GM23248 (cell line): Measurements from ENCODE around the gene PPP1R37. TPM values are rescaled to one million over a fixed set of nuclear protein-coding genes. Genes with fewer than 3 reads are reported as not detected.

ENCODE experiments used
- DNase-seq: peaks from one replicate; pipeline ENCODE4 v3.0.0-alpha.2; 2015
- H2AFZ ChIP-seq: fragments of 200-600 bp; sonication (generic); 2 replicates; pipeline ENCODE4 v1.6.1; 2016; ENCODE audit warnings: antibody characterized with exemption
- H3F3A ChIP-seq: fragments of 200-600 bp; sonication (generic); 2 replicates; pipeline ENCODE4 v1.6.1; 2016; ENCODE audit warnings: mild to moderate bottlenecking, antibody characterized with exemption, mixed run types; ENCODE audit not compliant: insufficient read depth
- H3K27ac ChIP-seq: fragments of 200-600 bp; sonication (generic); 2 replicates; pipeline ENCODE4 v1.5.1; 2016; ENCODE audit warnings: mild to moderate bottlenecking
- H3K27me3 ChIP-seq: fragments of 200-600 bp; sonication (generic); replicated peaks from 2 replicates; pipeline ENCODE4 v1.6.1; 2016; ENCODE audit warnings: mild to moderate bottlenecking; ENCODE audit not compliant: insufficient read depth
- H3K36me3 ChIP-seq: fragments of 200-600 bp; sonication (generic); 2 replicates; pipeline ENCODE4 v1.6.1; 2016; ENCODE audit warnings: low read depth, mild to moderate bottlenecking
- H3K4me1 ChIP-seq: fragments of 200-600 bp; sonication (generic); 2 replicates; pipeline ENCODE4 v1.6.1; 2016; ENCODE audit warnings: mild to moderate bottlenecking; ENCODE audit not compliant: insufficient read depth
- H3K4me2 ChIP-seq: fragments of 200-600 bp; sonication (generic); one replicate; pipeline ENCODE4 v1.6.1; 2016; ENCODE audit warnings: mild to moderate bottlenecking; ENCODE audit not compliant: unreplicated experiment
- H3K4me3 ChIP-seq: fragments of 200-600 bp; sonication (generic); 2 replicates; pipeline ENCODE4 v1.5.1; 2016; ENCODE audit warnings: mild to moderate bottlenecking
- H3K79me2 ChIP-seq: fragments of 200-600 bp; sonication (generic); 2 replicates; pipeline ENCODE4 v1.6.1; 2016; ENCODE audit warnings: mild to moderate bottlenecking; ENCODE audit not compliant: insufficient read depth
- H3K9ac ChIP-seq: fragments of 200-600 bp; sonication (generic); 2 replicates; pipeline ENCODE4 v1.6.1; 2016; ENCODE audit warnings: mild to moderate bottlenecking
- H3K9me2 ChIP-seq: fragments of 200-600 bp; sonication (generic); 2 replicates; pipeline ENCODE4 v1.6.1; 2016; ENCODE audit warnings: mixed run types, mild to moderate bottlenecking, moderate library complexity; ENCODE audit not compliant: insufficient read depth
- H3K9me3 ChIP-seq: fragments of 200-600 bp; sonication (generic); one replicate; pipeline ENCODE4 v1.6.1; 2017; ENCODE audit warnings: low read depth
- H4K20me1 ChIP-seq: fragments of 200-600 bp; sonication (generic); 2 replicates; pipeline ENCODE4 v1.6.0; 2016; ENCODE audit not compliant: insufficient read depth
- EZH2 ChIP-seq: fragments of 200-600 bp; sonication (generic); IDR thresholded peaks from 2 replicates; pipeline ENCODE4 v1.6.1; 2018; ENCODE audit warnings: antibody characterized with exemption, mild to moderate bottlenecking; ENCODE audit not compliant: insufficient read depth, poor library complexity, severe bottlenecking
- EZH2phosphoT487 ChIP-seq: fragments of 200-600 bp; sonication (generic); IDR thresholded peaks from 2 replicates; pipeline ENCODE4 v1.6.1; 2018; ENCODE audit warnings: antibody characterized with exemption, moderate library complexity, mild to moderate bottlenecking, low read depth; ENCODE audit not compliant: insufficient read depth
- WGBS, 2 experiments: methylation state at CpG; one replicate each; pipeline ENCODE4 v1.1.6; 2015 to 2017; ENCODE audit warnings: low lambda C conversion rate in 2 of 2, low coverage in 1 of 2; ENCODE audit errors: missing lambda C conversion rate in 2 of 2; 5-methylcytosine and 5-hydroxymethylcytosine counted together
- in situ Hi-C: fragments of 300-500 bp; cut with MboI; formaldehyde crosslinking; loops from 2 replicates; pipeline ENCODE4 v1.15.0; 2020
- polyA plus RNA-seq: library from polyadenylated mRNA; unstranded; fragments of >200 nt; fragmentation: Nextera tagmentation; extraction: Ambion mirVana; gene quantifications from 2 replicates; pipeline ENCODE4 v1.2.1, GENCODE V29; 2016
- total RNA-seq: library from RNA; depleted of rRNA; stranded (reverse); fragments of >200 nt; shearing (Covaris generic); gene quantifications from 2 replicates; pipeline ENCODE4 v1.2.3, GENCODE V29; 2014

PPP1R37 gene
- total and polyA plus RNA-seq, 2 experiments from 2014 or later: 1.9 to 43.8 TPM

GRCh38 chr19:45057444-45057843 lies 35.5 kb upstream of the PPP1R37 start:
- no peak overlapping the region for H3K4me3 ChIP-seq
- WGBS, 2 experiments: 89 to 94% methylated on average over 9 of the region's 9 CpGs
- H3K27me3 ChIP-seq: no peaks in the 10 kb centered on the region
- H3K9me2 ChIP-seq: no peaks in the 10 kb centered on the region
- H3K27ac ChIP-seq: no peak overlapping the region
- H3K9ac ChIP-seq: no peak overlapping the region
- H3K9me3 ChIP-seq: no peaks in the 10 kb centered on the region
- H4K20me1 ChIP-seq: no peaks in the 10 kb centered on the region
- peaks cover 37% of the 10 kb centered on the region for H3K79me2 ChIP-seq
- no peak overlapping the region for H3K4me2 ChIP-seq
- no peaks in the 10 kb centered on the region for H3K4me1 ChIP-seq
- no peaks in the 10 kb centered on the region for H3F3A ChIP-seq
- no peak for TF ChIP-seq EZH2phosphoT487
- no peak for TF ChIP-seq EZH2
- in situ Hi-C loops: no loop called here
- no peak overlapping the region for H2AFZ ChIP-seq
- no peak for DNase-seq
- H3K36me3 ChIP-seq: peaks cover 21% of the 10 kb centered on the region; the same call in 1 of the 2 replicates

- no peaks in the 10 kb centered on the region for H3K9me3 ChIP-seq
- H3F3A ChIP-seq: no peaks in the 10 kb centered on the region
- no peak overlapping the region for H2AFZ ChIP-seq
- no peak for DNase-seq
- H4K20me1 ChIP-seq: no peaks in the 10 kb centered on the region
- H3K79me2 ChIP-seq: peaks cover 25% of the 10 kb centered on the region
- H3K9me2 ChIP-seq: no peaks in the 10 kb centered on the region
- H3K4me3 ChIP-seq: no peak overlapping the region
- no peak overlapping the region for H3K27ac ChIP-seq
- no peak overlapping the region for H3K9ac ChIP-seq
- WGBS, 2 experiments: 91 to 93% methylated on average over 13 to 14 of the region's 14 CpGs
- H3K4me1 ChIP-seq: no peaks in the 10 kb centered on the region
- TF ChIP-seq EZH2: no peak
- in situ Hi-C loops: no loop called here
- H3K27me3 ChIP-seq: no peaks in the 10 kb centered on the region
- H3K4me2 ChIP-seq: no peak overlapping the region
- peaks cover 25% of the 10 kb centered on the region; the same call in 1 of the 2 replicates for H3K36me3 ChIP-seq
Measured at GRCh38 chr19:45058622-45059159, 34.3 kb upstream of the PPP1R37 start.

GRCh38 chr19:45059258-45059965 lies 33.6 kb upstream of the PPP1R37 start:
- no peaks in the 10 kb centered on the region for H4K20me1 ChIP-seq
- 63 to 69% methylated on average over 16 of the region's 16 CpGs for WGBS, 2 experiments
- H3K27ac ChIP-seq: no peak overlapping the region
- no peaks in the 10 kb centered on the region for H3F3A ChIP-seq
- H3K9me3 ChIP-seq: no peaks in the 10 kb centered on the region
- in situ Hi-C loops: no loop called here
- no peak overlapping the region for H3K4me2 ChIP-seq
- H3K9ac ChIP-seq: no peak overlapping the region
- no peak overlapping the region for H2AFZ ChIP-seq
- peak; percentile 82 for DNase-seq
- peaks cover 17% of the 10 kb centered on the region; the same call in 1 of the 2 replicates for H3K79me2 ChIP-seq
- no peaks in the 10 kb centered on the region for H3K4me1 ChIP-seq
- H3K9me2 ChIP-seq: no peaks in the 10 kb centered on the region
- H3K27me3 ChIP-seq: no peaks in the 10 kb centered on the region
- H3K4me3 ChIP-seq: no peak overlapping the region
- no peak for TF ChIP-seq EZH2phosphoT487
- no peak for TF ChIP-seq EZH2
- H3K36me3 ChIP-seq: peaks cover 25% of the 10 kb centered on the region; the same call in 1 of the 2 replicates

GRCh38 chr19:45061965-45062364 lies 31.0 kb upstream of the PPP1R37 start:
- no peaks in the 10 kb centered on the region for H4K20me1 ChIP-seq
- H3K36me3 ChIP-seq: peaks cover 29% of the 10 kb centered on the region; the same call in 1 of the 2 replicates
- WGBS, 2 experiments: 94 to 98% methylated on average over 4 of the region's 4 CpGs
- no peaks in the 10 kb centered on the region for H3K9me2 ChIP-seq
- no peak overlapping the region for H3K4me2 ChIP-seq
- no peak overlapping the region for H3K27ac ChIP-seq
- no peak overlapping the region for H3K9ac ChIP-seq
- in situ Hi-C loops: no loop called here
- peaks cover 8% of the 10 kb centered on the region for H3K79me2 ChIP-seq
- TF ChIP-seq EZH2 (no peak), EZH2phosphoT487 (no peak)
- H2AFZ ChIP-seq: no peak overlapping the region
- no peaks in the 10 kb centered on the region for H3K27me3 ChIP-seq
- no peaks in the 10 kb centered on the region for H3K9me3 ChIP-seq
- no peak overlapping the region for H3K4me3 ChIP-seq
- no peaks in the 10 kb centered on the region for H3K4me1 ChIP-seq
- no peaks in the 10 kb centered on the region for H3F3A ChIP-seq
- DNase-seq: no peak
